ENCODE data around the gene SHOC2.

The SHOC2 gene

GRCh38 chr10:110985497-110986275 is 66.3 kb downstream of the SHOC2 start:
- DNase-seq = no peak

DNA sequence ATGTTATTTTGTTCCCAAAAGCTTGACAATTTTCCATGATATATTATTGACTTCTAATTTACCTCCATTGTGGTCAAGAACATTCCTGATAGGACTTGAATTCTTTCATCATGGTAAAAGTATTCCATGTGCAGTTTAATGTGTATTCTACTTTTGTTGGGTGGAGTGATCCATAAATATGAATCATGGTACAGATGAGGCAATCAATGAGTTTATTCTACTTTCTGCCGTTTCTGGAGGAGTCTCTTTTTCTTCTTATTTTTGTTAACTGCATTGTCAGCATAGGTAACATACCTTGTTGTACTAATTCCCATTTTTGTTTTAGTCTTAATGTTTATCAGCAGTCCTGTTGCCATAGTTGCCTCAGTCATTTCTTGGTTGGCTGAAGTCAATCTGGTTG is 69.6 kb downstream of the SHOC2 start:
- no peak for DNase-seq

DNA sequence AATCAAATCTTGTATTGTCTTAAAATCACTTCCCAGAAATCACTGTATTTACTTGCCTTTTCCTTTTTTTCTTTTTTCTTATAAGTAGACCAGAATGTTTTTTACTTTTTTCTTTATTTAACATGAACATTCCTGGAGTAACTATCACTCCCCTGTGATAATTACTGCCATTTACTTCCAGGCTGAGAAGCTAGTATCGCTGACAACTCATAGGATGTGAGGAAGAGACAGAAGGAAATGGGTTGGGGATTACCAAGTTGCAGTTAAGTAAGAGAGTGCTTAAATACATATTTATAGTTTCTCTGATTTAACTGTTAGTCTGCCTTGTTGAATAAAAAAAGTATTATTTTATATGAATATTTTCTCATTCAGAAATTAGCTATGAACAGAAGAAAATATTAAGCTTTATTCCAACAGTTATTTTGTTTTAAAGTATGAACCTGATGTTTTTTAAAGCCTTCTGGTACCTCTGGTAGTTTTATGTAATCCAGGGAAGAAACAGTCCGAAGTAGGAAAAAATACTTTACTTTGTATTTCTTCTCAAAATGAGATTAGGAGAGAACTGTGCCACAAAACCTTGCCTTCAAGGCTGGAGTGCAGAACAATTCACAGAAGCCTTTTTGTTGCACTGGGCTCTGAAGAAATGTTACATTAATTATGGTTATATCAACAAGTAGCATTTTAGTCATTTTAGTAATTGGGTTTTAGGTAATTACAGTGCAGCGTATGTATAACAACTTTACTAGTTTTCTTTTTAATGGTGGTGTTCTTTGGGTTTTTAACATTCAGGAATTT is 72.8 kb downstream of the SHOC2 start:
- no peak for DNase-seq

GRCh38 chr10:110993024-110993693 is 73.8 kb downstream of the SHOC2 start:
- no peak for DNase-seq

- no peak for DNase-seq
These were observed 75.1 kb downstream of the SHOC2 start for GRCh38 chr10:110994406-110995086.

- DNase-seq = no peak
These were observed 75.9 kb downstream of the SHOC2 start for GRCh38 chr10:110995301-110995700.

- DNase-seq = no peak
These were observed 76.9 kb downstream of the SHOC2 start for GRCh38 chr10:110996256-110996655.

GRCh38 chr10:111004016-111004415 is 84.6 kb downstream of the SHOC2 start:
- DNase-seq = no peak

- no peak for DNase-seq
These were observed 88.1 kb downstream of the SHOC2 start for GRCh38 chr10:111007486-111007885.

- DNase-seq = no peak
These were observed 95.8 kb downstream of the SHOC2 start for GRCh38 chr10:111015181-111015580.

- DNase-seq = no peak
These were observed 97.7 kb downstream of the SHOC2 start for GRCh38 chr10:111017098-111017497.

DNA sequence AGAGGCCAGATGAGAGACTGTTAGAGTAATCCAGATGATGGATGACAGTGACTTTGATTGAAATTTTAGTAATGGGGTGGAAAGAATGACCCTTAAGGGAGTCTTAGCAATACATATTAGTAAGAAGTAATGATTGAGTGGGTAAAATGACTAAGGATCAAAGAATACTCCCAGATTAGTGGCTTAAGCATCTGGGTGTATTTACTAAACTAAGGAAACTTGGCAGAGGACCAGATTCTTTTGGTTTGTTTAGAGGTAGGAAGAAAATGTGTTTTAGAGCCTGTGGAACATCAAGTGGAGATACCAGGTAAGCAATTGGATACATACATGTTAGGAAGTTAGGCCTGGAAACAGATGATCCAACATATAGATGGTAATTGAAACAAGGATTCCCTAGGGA is 98.6 kb downstream of the SHOC2 start:
- DNase-seq = no peak

- DNase-seq = no peak
These were observed 103.7 kb downstream of the SHOC2 start for GRCh38 chr10:111023060-111023459.

DNA sequence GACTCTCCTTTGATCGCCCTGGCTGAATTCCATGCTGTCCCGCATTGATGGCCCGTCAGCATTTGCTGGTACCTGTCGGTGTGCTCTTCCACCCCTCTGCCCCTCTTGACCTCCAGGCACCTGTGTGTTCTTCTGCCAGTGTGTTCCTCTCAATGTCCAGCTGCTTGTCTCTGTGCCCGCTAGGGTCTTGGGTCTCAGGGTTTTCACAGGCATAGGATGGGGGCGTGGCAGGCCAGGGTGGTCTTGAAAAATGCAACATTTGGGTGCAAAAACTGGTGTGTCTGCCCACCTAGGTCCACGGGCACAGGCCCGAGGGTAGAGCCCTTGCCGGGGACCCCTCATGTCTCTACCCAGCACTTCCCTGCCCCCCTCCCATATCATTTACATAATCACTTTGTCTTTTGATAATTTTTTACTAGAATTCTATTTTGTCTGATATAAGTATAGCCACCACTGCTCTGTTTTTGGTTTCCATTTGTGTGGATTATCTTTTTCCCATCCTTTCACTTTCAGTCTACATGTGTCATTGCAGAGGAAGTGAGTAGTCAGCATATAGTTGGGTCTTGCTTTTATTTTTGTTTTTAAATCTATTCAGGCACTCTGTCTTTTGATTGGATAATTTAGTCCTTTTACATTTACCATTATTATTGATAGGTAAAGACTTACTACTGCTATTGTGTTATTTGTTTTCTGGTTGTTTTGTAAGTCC is 110.8 kb downstream of the SHOC2 start:
- DNase-seq = no peak

DNA sequence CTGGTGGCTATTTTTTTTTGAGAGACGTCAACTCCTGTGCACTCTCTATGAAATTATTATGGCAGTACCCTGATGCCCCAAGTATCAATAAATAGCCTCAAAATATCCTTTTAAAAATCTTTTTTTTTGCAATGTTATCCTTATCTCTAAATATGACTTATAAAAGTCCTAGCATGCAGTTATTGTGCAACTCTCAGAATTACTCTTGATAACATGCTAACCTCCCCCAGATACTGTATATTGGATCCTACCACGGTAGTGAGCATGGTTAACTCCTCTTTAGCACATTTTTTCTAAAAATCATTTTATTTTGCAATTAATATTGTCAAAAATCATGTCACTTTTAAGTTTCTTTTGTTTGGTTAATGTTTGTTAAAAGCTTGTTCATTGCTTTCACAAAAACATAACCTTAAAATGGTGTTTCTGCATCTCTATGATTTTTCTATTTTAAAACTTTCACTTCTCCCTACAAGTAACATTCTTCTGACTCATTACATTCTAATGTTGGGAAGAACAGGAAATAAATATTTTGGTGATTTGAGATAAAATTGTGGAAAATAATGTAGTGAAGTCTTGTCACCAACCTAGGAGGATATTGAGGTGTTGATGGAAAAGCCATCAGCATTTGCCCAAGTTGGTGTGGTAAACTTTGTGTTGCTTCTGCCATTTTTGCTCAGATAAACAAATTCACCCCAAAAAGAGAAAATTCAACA is 115.3 kb downstream of the SHOC2 start:
- DNase-seq = no peak

GRCh38 chr10:111035542-111035941 is 116.1 kb downstream of the SHOC2 start:
- DNase-seq = no peak

- DNase-seq = no peak
These were observed 118.5 kb downstream of the SHOC2 start for GRCh38 chr10:111037858-111038257.

- DNase-seq = no peak
These were observed 120.1 kb downstream of the SHOC2 start for GRCh38 chr10:111039522-111039921.

DNA sequence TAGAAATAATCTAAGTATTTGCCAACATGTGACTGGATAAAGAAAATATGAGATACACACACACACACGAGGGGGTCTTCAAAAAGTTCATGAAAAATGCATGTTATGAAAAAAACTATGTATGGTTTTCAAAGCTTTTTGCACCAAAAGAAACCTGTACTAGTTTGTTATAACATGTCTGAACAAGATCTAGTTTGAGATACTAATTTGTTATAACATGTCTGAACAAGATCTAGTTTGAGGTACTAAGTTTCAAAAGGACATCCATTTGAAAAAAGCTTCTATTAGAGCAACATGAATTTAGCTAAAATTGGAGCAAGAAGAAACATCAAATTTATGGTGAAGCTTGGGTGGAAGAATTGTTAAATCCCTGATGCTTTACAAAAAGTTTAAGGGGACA is 137.6 kb downstream of the SHOC2 start:
- no peak for DNase-seq

All from stimulated activated CD4-positive, alpha-beta T cell treated with anti-CD3 and anti-CD28 coated beads, Interleukin-2, amount 100 ng/mL, for 48 hours (primary cell).